ENCODE measurements around the gene CFL1. TPM values are rescaled to one million over a fixed set of nuclear protein-coding genes. Genes with fewer than 3 reads are reported as not detected.

The CFL1 gene
- polyA plus RNA-seq, 1 of the 3 experiments (the other 2 are of a cell fraction) = 4,252 TPM

GRCh38 chr11:65888163-65888814 is 30.3 kb upstream of the CFL1 start, which contains the start of gene FIBP:
Gene FIBP (minus strand): TSS chr11:65888471. CDS start chr11:65888418, 53 bp downstream.
- H3F3A ChIP-seq (replicated peaks; ENCODE audit: insufficient read depth) = peaks cover 62% of the 10 kb centered on the region
- no peaks in the 10 kb centered on the region for H3K9me3 ChIP-seq
- POLR2A ChIA-PET = interaction anchor here (0.7 to 3.8 kb wide), 10 partner anchors 9 to 176 kb away, joined by 3 to 46 read pairs (median 4); partner anchors contain the start of genes BANF1, CFL1, EIF1AD and KAT5
- H3K9ac ChIP-seq = peak within 1 kb of the TSS; percentile 73
- CTCF ChIA-PET = interaction anchor here (0.7 to 15.2 kb wide), 38 partner anchors 9 to 464 kb away, joined by 3 to 374 read pairs (median 6); partner anchors contain the start of genes C11orf68, CFL1, CTSW and DRAP1
- under 1% methylated on average over 25 of the region's 57 CpGs for WGBS (ENCODE audit: low lambda C conversion rate)
- peak within 1 kb of the TSS; percentile 82 for H2AFZ ChIP-seq (ENCODE audit: low read depth)
- peak within 1 kb of the TSS; percentile 56 to 82 for H3K4me3 ChIP-seq (ENCODE audit: low read depth in 2 of 2, low read length in 1 of 2)
- peak within 1 kb of the TSS; percentile 98 for H3K4me2 ChIP-seq
- DNase-seq = peak; percentile 97
- peaks cover 34 to 42% of the 10 kb centered on the region in 2 experiments for H3K36me3 ChIP-seq (replicated peaks in 1 of 2; ENCODE audit: control insufficient read depth in 1 of 2, insufficient read depth in 2 of 2, low read length in 1 of 2)
- peaks cover 25% of the 10 kb centered on the region for H4K20me1 ChIP-seq (ENCODE audit: insufficient read depth)
- peak within 1 kb of the TSS; percentile 94 to 99 for H3K27ac ChIP-seq (ENCODE audit: low read depth in 2 of 2, low read length in 1 of 2)
- peak; percentile 53 for TF ChIP-seq CHD2 (IDR thresholded peaks at IDR 0.05; ENCODE audit: low read length, partially characterized antibody)
- peak; percentile 92 for TF ChIP-seq GABPA (IDR thresholded peaks at IDR 0.05; ENCODE audit: low read depth)
- no peak; the same call in 1 of the 2 replicates for TF ChIP-seq RXRA (IDR thresholded peaks at IDR 0.05; ENCODE audit: borderline replicate concordance, low read depth)
- TF ChIP-seq FOSL2 (IDR thresholded peaks at IDR 0.05; ENCODE audit: borderline replicate concordance, low read depth) = no peak; the same call in 1 of the 2 replicates
- TF ChIP-seq IRF3 (IDR thresholded peaks at IDR 0.05; ENCODE audit: low read depth, low read length) = no peak
- TF ChIP-seq REST (IDR thresholded peaks at IDR 0.05; ENCODE audit: low read depth, low read length) = peak; percentile 16; the same call in 1 of the 2 replicates
- no peak for TF ChIP-seq EZH2phosphoT487 (IDR thresholded peaks at IDR 0.05; ENCODE audit: borderline replicate concordance, low read depth)
- no peak for TF ChIP-seq TCF12 (IDR thresholded peaks at IDR 0.05)
- TF ChIP-seq YY1 (IDR thresholded peaks at IDR 0.05; ENCODE audit: low read depth) = peak; percentile 81
- TF ChIP-seq MXI1 (IDR thresholded peaks at IDR 0.05; ENCODE audit: low read depth, low read length) = peak; percentile 70
- TF ChIP-seq SIN3A (IDR thresholded peaks at IDR 0.05; ENCODE audit: borderline replicate concordance, low read depth, low read length) = peak; percentile 88; the same call in 1 of the 2 replicates
- TF ChIP-seq POLR2AphosphoS5 (IDR thresholded peaks at IDR 0.05; ENCODE audit: low read depth, low read length) = peak; percentile 89
- TF ChIP-seq RAD21 (IDR thresholded peaks at IDR 0.05; ENCODE audit: low read length) = peak; percentile 24
- no peak for TF ChIP-seq GATA2 (CRISPR knock-in tag; IDR thresholded peaks at IDR 0.05)
- peak; percentile 68 for TF ChIP-seq CTCF (IDR thresholded peaks at IDR 0.05)
- no peak for TF ChIP-seq NRF1 (IDR thresholded peaks at IDR 0.05; ENCODE audit: low read depth, low read length)
- peak; percentile 65; the same call in 1 of the 2 replicates for TF ChIP-seq TAF1 (IDR thresholded peaks at IDR 0.05; ENCODE audit: borderline replicate concordance, low read depth, low read length)
- peak; percentile 93 for TF ChIP-seq ELF1 (IDR thresholded peaks at IDR 0.05)
- TF ChIP-seq RFX5 (IDR thresholded peaks at IDR 0.05; ENCODE audit: low read length) = no peak
- TF ChIP-seq MAX (IDR thresholded peaks at IDR 0.05; ENCODE audit: low read depth) = peak; percentile 45
- no peak; the same call in 1 of the 2 replicates for TF ChIP-seq NFIC (IDR thresholded peaks at IDR 0.05; ENCODE audit: borderline replicate concordance)
- no peak for TF ChIP-seq USF1 (IDR thresholded peaks at IDR 0.05; ENCODE audit: borderline replicate concordance, low read depth)
- peaks cover 60% of the 10 kb centered on the region for H3K79me2 ChIP-seq (ENCODE audit: insufficient read depth)
- no peaks in the 10 kb centered on the region for H3K27me3 ChIP-seq (ENCODE audit: insufficient read depth)
- H3K9me2 ChIP-seq = no peaks in the 10 kb centered on the region
- H3K4me1 ChIP-seq (ENCODE audit: control insufficient read depth in 1 of 2, insufficient read depth in 2 of 2, low read depth in 1 of 2, low read length in 1 of 2) = peaks cover 41 to 52% of the 10 kb centered on the region in 2 experiments

All from SK-N-SH (cell line).